DND-41 (cell line): ENCODE results near the gene PSRC1.

Experiments
- ATAC-seq: fragments of 200-7000 bp; cut with Tn5 transposase; 3 replicates; pipeline ENCODE4 v1.9.1; 2021; ENCODE audit warnings: low read depth; ENCODE audit not compliant: insufficient read depth
- DNase-seq: peaks from one replicate; pipeline ENCODE4 v3.0.0-alpha.2; 2020
- H2AFZ ChIP-seq: 2 replicates; pipeline ENCODE4 v1.6.0; 2012; ENCODE audit warnings: low read depth, low read length
- H3K27ac ChIP-seq: 2 replicates; pipeline ENCODE4 v1.5.1; 2012; ENCODE audit warnings: low read length, inconsistent platforms
- H3K27me3 ChIP-seq: fragments of 200-600 bp; sonication (generic); 2 replicates; pipeline ENCODE4 v1.6.0; 2012; ENCODE audit warnings: low read length, mild to moderate bottlenecking, inconsistent platforms; ENCODE audit not compliant: insufficient read depth, poor library complexity
- H3K36me3 ChIP-seq: 2 replicates; pipeline ENCODE4 v1.5.1; 2012; ENCODE audit warnings: low read length, inconsistent platforms; ENCODE audit not compliant: insufficient read depth
- H3K4me1 ChIP-seq: 2 replicates; pipeline ENCODE4 v1.5.1; 2012; ENCODE audit warnings: mild to moderate bottlenecking, low read length; ENCODE audit not compliant: insufficient read depth
- H3K4me2 ChIP-seq: 2 replicates; pipeline ENCODE4 v1.6.0; 2012; ENCODE audit warnings: mild to moderate bottlenecking, moderate library complexity, low read length, inconsistent platforms; ENCODE audit not compliant: insufficient read depth
- H3K4me3 ChIP-seq, 2 experiments: fragments of 200-600 bp in 1 of 2; shearing (Covaris generic) in 1 of 2; 2 replicates each; pipeline ENCODE4 v1.5.1; 2012 to 2016; ENCODE audit warnings: inconsistent platforms in 2 of 2, low read length in 2 of 2, mild to moderate bottlenecking in 2 of 2, low read depth in 1 of 2, moderate library complexity in 1 of 2
- H3K79me2 ChIP-seq: 2 replicates; pipeline ENCODE4 v1.6.0; 2012; ENCODE audit warnings: low read length, inconsistent platforms; ENCODE audit not compliant: insufficient read depth
- H3K9ac ChIP-seq: 2 replicates; pipeline ENCODE4 v1.6.0; 2012; ENCODE audit warnings: low read depth, mild to moderate bottlenecking, inconsistent platforms, low read length, moderate library complexity
- H3K9me3 ChIP-seq: 2 replicates; pipeline ENCODE4 v1.5.1; 2012; ENCODE audit warnings: low read length, moderate library complexity, mild to moderate bottlenecking, inconsistent platforms; ENCODE audit not compliant: insufficient read depth, severe bottlenecking
- H4K20me1 ChIP-seq: 2 replicates; pipeline ENCODE4 v1.6.0; 2012; ENCODE audit warnings: low read length; ENCODE audit not compliant: insufficient read depth
- CTCF ChIP-seq: IDR thresholded peaks from 2 replicates; pipeline ENCODE4 v1.5.1; 2012; ENCODE audit warnings: borderline replicate concordance, low read length, moderate library complexity, mild to moderate bottlenecking; ENCODE audit not compliant: poor library complexity, severe bottlenecking; ENCODE audit errors: extremely low read depth
- EZH2 ChIP-seq: IDR thresholded peaks from 3 replicates; pipeline ENCODE4 v1.6.1; 2012; ENCODE audit warnings: borderline replicate concordance, low read depth, mild to moderate bottlenecking, moderate library complexity, low read length, inconsistent platforms; ENCODE audit not compliant: severe bottlenecking

Gene PSRC1

GRCh38 chr1:109299558-109300343 is 16.8 kb upstream of the PSRC1 start:
- H4K20me1 ChIP-seq, result no peaks in the 10 kb centered on the region
- no peak overlapping the region for H3K27ac ChIP-seq
- no peaks in the 10 kb centered on the region for H3K27me3 ChIP-seq
- ATAC-seq (no peak), DNase-seq (no peak)
- H3K4me1 ChIP-seq, result no peaks in the 10 kb centered on the region
- no peak overlapping the region for H3K4me3 ChIP-seq
- no peaks in the 10 kb centered on the region for H3K79me2 ChIP-seq
- no peak overlapping the region for H3K9ac ChIP-seq
- no peak overlapping the region for H3K4me2 ChIP-seq
- no peaks in the 10 kb centered on the region for H3K36me3 ChIP-seq
- H3K9me3 ChIP-seq, result no peaks in the 10 kb centered on the region
- no peak overlapping the region for H2AFZ ChIP-seq
- no peak for TF ChIP-seq EZH2

- Histone ChIP-seq H3K9ac (no peak overlapping the region), H3K27me3 (no peaks in the 10 kb centered on the region), H3K4me2 (no peak overlapping the region), H3K79me2 (no peaks in the 10 kb centered on the region), H4K20me1 (no peaks in the 10 kb centered on the region), H3K9me3 (no peaks in the 10 kb centered on the region), H3K4me3 (no peak overlapping the region), H3K4me1 (no peaks in the 10 kb centered on the region), H2AFZ (no peak overlapping the region), H3K36me3 (no peaks in the 10 kb centered on the region), H3K27ac (no peak overlapping the region)
- no peak for DNase-seq
- TF ChIP-seq CTCF (no peak), EZH2 (no peak)
- ATAC-seq, result no peak
These were observed 16.0 kb upstream of the PSRC1 start for GRCh38 chr1:109298666-109299557.

GRCh38 chr1:109296782-109297181 is 13.8 kb upstream of the PSRC1 start:
- Histone ChIP-seq H3K4me2 (no peak overlapping the region), H3K9ac (no peak overlapping the region), H3K79me2 (no peaks in the 10 kb centered on the region), H3K36me3 (no peaks in the 10 kb centered on the region), H3K27ac (no peak overlapping the region), H3K4me3 (no peak overlapping the region), H4K20me1 (no peaks in the 10 kb centered on the region), H3K27me3 (no peaks in the 10 kb centered on the region), H3K4me1 (no peaks in the 10 kb centered on the region), H3K9me3 (no peaks in the 10 kb centered on the region), H2AFZ (no peak overlapping the region)
- TF ChIP-seq CTCF (no peak), EZH2 (no peak)
- no peak for ATAC-seq
- DNase-seq, result no peak
